ENCODE data around the gene MTA1.

MTA1 gene

GRCh38 chr14:105388110-105388951 is 31.3 kb upstream of the MTA1 start:
- no peak for DNase-seq

GRCh38 chr14:105388976-105389375 is 30.7 kb upstream of the MTA1 start:
- DNase-seq: no peak

- no peak for DNase-seq
Observed at GRCh38 chr14:105389534-105389933, 30.1 kb upstream of the MTA1 start.

- no peak for DNase-seq
Observed at GRCh38 chr14:105389976-105390848, 29.4 kb upstream of the MTA1 start.

GRCh38 chr14:105390849-105391500 is 28.7 kb upstream of the MTA1 start:
- DNase-seq: peak; percentile 19

- no peak for DNase-seq
Observed at GRCh38 chr14:105391541-105391940, 28.1 kb upstream of the MTA1 start.

GRCh38 chr14:105392131-105393090 is 27.2 kb upstream of the MTA1 start:
- DNase-seq: no peak

- no peak for DNase-seq
Observed at GRCh38 chr14:105393151-105393550, 26.5 kb upstream of the MTA1 start.

- DNase-seq: no peak
Observed at GRCh38 chr14:105394714-105395537, 24.7 kb upstream of the MTA1 start.

- DNase-seq: no peak
Observed at GRCh38 chr14:105395538-105395854, 24.1 kb upstream of the MTA1 start.

GRCh38 chr14:105397350-105397931 is 22.2 kb upstream of the MTA1 start:
- no peak for DNase-seq

- peak; percentile 94 for DNase-seq
Observed at GRCh38 chr14:105398044-105398725, 21.4 kb upstream of the MTA1 start, which contains the start of gene TEX22. Gene TEX22, plus strand, starts transcription at chr14:105398538. Its CDS starts 803 bp downstream, at chr14:105399341.

- DNase-seq: peak; percentile 87
Observed at GRCh38 chr14:105398726-105399465, 20.7 kb upstream of the MTA1 start.

GRCh38 chr14:105399466-105399775 is 20.2 kb upstream of the MTA1 start:
- DNase-seq: no peak

GRCh38 chr14:105400016-105400415 is 19.6 kb upstream of the MTA1 start:
- DNase-seq: no peak

GRCh38 chr14:105401699-105402098 is 17.9 kb upstream of the MTA1 start:
- no peak for DNase-seq

GRCh38 chr14:105408592-105408991 is 11.0 kb upstream of the MTA1 start:
- no peak for DNase-seq

- DNase-seq: no peak
Observed at GRCh38 chr14:105409364-105409763, 10.3 kb upstream of the MTA1 start.

- DNase-seq: no peak
Observed at GRCh38 chr14:105410642-105411016, 9.0 kb upstream of the MTA1 start.

Measured in NCI-H69 (cell line).